HG03442 (cell line): ENCODE results near the gene SLC25A30.
"Not testable (repeated sequence)": the region's sequence is repeated elsewhere in the genome, so short reads cannot be mapped to it uniquely, and the experiment has no call there.

Source experiments
- ATAC-seq: cut with Tn5 transposase; IDR thresholded peaks from one replicate; pipeline ENCODE4 v1.9.1; 2021; ENCODE audit warnings: mild to moderate bottlenecking, moderate library complexity; ENCODE audit not compliant: unreplicated experiment

The SLC25A30 gene

DNA sequence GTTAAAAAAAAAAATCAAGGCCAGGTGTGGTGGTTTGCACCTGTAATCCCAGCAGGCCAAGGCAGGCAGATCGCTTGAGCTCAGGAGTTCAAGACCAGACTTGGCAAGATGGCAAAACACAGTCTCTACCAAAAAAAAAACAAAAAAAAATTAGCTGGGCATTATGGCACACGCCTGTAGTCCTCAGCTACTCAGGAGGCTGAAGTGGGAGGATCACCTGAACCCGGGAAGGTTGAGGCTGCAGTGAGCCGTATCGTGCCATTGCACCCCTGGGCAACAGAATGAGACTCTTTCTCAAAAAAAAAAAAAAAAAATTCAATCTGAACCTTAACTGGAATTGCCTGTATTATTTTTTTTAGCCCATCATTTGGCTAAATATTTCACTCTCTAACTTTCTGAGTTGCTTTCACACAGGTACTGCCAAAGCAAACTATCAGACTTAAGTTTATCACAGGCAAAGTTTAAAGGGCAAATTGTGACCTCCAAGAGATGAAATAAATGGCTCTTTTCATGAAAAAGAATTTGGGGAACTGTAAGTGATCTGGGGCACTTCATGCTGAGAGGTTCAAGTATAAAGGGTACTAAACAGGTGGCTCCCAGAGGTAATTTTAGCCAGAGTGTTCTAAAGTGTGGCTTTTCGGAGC lies 14.7 kb upstream of the SLC25A30 start:
- ATAC-seq, result no peak

DNA sequence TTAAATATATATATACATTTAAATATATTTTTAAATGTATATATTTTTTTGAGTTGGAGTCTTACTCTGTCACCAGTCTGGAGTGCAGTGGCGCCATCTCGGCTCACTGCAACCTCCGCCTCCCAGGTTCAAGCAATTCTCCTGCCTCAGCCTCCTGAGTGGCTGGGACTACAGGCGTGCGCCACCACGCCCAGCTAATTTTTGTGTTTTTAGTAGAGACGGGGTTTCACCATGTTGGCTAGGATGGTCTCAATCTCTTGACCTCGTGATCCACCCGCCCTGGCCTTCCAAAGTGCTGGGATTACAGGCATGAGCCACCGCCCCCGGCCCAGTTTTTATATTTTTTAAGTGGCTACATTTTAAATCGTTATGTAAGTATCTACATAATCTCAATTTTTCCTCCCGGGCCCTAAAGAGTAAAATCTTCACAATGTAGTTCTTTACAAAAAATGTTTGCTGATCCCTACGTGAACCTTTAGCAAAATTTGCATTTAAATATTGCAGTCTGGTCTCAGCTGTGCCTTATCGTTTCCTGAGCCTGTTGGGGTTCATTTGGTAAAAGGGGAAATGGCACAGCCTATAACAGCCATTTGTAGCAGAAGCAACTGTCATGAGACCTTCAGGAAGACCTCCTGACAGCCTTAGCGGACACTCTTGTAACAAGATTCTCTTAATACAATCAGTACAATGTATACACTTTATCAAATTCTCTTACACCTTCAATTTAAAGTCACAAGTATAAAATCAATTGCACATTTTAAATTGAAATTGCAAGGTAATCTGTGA lies 8.1 kb upstream of the SLC25A30 start:
- not testable (repeated sequence) for ATAC-seq

DNA sequence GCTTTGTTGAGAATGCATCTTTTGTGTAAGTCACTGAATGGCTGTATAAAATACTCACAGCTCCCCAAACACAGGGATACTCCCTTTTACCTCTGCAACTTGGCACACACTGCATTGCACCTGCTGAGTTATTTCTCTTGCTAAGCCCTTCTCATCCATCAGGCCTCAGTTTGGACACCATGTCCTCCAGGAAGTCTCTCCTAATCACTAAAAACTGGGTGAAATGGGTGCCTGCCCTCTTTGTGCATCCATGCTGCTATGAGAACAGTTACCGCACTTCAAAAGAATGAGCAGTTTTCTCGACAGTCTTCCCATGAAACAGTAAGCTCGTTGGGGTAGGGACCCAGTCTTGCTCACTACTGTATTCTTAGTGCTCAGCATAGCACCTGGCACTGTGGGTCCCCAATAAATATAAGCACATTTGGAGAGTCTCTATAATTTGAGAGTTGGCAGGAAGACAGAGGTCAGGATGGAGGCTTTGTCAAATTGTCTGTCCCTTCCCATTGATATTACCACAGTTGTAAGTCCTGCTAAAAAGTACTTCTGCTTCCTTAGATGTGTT lies 4.6 kb upstream of the SLC25A30 start:
- no peak for ATAC-seq

DNA sequence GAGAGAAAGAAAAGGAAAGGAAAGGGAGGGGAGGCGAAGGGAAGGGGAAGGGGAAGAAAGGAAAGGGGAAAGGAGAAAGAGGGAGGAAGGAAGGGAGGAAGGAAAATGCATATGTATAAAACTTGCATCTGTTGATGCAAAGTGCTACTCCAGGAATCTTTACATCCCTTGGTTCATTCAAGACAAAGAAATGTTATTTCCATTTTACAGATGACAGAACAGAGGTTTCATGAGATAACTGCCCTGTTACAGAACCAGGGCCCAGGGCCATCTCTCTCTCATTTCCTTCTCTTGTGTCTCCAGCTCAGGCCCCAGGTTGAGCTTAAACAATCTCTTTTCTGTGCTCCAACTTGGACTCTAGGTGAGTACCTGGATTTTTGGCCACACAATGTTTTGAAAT lies 1.8 kb upstream of the SLC25A30 start:
- no peak for ATAC-seq

DNA sequence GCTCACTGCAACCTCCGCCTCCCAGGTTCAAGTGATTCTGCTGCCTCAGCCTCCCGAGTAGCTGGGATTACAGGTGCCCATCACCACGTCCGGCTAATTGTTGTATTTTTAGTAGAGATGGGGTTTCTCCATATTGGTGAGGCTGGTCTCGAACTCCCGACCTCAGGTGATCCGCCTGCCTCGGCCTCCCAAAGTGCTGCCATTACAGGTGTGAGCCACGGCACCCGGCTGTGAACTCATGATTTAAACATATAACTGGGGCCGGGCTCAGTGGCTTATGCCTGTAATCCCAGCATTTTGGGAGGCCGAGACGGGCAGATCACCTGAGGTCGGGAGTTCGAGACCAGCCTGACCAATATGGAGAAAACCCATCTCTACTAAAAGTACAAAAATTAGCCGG lies 1.2 kb upstream of the SLC25A30 start:
- ATAC-seq, result not testable (repeated sequence)

DNA sequence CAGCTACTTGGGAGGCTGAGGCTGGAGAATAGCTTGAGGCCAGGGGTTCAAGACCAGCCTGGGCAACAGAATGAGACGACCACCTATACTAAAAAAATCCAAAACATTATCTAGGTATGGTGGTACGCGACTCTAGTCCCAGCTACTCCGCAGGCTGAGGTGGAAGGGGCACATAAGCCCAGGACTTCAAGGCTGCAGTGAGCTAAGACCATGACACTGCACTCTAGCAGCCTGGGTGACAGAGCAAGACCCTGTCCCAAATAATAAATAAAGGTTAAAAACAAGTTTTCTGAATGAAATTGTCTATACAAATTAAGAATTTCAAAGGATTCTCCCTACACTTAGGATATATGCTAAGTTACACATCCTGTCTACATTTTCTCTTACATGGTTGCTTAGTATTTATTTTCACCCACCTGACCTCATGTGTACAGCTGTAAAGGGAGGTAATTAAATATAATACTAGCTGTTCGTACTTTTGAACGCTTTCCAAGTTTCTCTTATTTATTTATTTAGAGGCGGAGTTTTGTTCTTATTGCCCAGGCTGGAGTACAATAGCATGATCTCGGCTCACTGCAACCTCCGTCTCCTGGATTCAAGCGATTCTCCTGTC lies 1.6 kb downstream of the SLC25A30 start:
- no peak for ATAC-seq

DNA sequence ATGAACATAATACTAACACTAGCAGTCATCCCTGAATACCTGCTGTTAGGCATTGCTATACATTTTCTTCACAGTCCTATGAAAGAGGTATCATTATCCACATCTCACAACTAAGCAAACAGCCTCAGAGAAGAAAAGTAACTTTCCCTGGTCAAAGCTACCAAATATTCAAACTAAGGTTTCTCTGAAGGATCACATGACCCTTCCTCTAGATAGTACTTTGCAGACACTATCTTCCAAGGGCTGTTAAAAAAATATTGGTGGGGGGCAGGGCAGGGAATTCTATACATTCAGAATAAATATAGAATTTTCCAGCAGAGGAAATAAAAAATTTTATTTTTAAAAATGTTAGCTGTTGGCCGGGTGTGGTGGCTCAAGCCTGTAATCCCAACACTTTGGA lies 3.1 kb downstream of the SLC25A30 start:
- no peak for ATAC-seq

DNA sequence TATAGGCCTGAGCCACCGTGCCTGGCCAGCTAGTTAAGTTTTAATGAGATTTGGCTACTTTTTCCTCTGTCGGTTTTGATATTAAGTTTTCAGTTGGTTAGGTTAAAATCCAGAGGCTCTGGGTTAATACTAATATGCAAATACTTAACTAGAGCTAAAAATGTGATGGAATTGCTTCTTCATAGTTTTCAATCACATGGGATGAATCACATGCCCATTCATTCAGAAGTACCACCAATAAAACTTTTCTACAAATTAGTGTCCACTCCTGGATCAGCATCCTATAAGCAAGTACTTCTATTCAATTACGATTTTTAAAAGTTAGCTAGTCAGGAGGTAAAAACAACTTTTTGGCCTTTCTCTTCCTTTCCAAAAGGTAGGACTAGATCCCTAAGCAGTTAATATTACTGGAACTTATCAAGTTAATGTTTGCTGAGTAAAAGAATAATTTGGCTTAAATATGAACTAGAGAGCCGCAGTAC lies 4.3 kb downstream of the SLC25A30 start:
- no peak for ATAC-seq

DNA sequence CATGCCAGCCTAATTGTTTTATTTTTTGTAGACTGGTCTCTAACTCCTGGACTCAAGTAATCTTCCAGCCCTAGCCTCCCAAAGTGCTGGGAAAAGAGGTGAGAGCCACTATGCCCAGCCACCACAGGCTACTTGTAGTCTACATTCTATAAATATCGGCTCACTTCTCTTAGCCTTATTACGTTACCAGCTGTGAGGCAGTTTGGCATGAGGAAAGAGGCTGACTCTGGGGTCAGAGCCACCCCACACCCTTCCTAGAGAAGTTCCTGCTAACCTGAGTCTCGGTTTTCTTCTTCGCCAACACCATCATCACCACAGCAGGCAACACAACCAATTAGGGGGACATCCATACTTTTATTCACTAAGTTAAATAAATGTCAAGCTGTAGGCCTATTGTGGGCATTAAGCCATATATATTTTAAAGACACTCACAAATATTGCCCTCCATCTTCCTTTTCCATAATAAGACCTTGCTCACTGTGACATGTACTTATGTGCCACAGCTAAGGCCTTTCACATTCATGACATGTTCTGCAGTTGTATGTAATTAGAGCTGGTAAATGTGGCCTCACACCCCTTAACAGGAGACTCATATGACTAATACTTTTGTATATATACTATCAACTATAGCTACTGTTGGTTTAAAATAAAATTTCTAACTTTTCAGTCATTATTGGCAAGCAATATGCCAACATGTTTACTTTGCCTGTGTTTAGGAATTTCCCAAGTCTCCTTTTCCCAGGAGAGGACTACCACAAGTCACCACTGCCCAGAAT lies 5.7 kb downstream of the SLC25A30 start:
- no peak for ATAC-seq

DNA sequence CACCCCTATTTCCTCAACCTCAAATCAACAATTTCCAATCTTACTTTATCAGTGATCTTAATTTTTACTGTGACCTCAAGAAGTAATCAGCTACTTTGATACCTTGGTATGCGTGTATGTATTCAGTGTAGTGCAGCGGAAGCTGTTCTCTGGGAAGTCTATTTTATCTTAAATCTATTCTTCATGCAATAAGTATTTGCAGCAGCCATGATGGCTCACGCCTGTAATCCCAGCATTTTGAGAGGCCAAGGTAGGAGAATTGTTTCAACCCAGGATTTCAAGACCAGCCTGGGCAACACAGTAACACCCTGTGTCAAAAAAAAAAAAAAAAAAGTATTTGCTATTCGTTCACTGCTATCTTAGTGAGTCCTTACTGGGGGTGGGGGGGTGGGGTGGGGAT lies 6.5 kb downstream of the SLC25A30 start:
- ATAC-seq, result no peak

DNA sequence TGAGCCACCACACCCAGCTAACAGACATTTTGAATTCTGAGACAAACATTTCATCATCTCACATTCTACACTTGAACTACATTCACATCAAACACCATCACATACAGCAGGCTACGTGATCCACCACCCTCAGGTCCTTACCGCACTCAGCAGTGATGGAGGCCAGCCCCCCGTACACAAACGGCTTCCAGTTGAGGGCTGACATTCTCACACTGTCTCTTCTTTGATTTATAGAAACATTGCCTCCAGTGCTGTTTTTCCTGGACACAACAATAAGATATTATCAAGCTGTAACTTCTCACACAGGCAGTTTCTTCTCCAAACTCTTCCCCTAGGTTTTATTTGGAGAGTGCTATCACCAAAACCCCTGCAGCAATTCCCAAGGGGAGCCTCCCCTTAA lies 7.0 kb downstream of the SLC25A30 start:
- ATAC-seq, result no peak

DNA sequence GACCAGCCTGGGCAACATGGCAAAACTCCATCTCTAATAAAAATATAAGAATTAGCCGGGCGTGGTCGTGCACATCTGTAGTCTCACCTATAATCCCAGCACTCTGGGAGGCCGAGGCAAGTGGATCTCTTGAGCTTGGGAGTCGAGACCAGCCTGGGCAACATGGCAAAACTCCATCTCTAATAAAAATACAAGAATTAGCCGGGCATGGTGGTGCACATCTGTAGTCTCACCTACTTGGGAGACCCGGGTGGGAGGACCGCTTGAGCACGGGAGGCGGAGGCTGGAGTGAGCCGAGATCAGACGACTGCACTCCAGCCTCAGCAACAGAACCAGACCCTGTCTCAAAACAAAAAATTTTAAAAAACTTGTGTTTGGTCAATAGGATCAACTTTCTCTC lies 7.7 kb downstream of the SLC25A30 start:
- ATAC-seq, result no peak

DNA sequence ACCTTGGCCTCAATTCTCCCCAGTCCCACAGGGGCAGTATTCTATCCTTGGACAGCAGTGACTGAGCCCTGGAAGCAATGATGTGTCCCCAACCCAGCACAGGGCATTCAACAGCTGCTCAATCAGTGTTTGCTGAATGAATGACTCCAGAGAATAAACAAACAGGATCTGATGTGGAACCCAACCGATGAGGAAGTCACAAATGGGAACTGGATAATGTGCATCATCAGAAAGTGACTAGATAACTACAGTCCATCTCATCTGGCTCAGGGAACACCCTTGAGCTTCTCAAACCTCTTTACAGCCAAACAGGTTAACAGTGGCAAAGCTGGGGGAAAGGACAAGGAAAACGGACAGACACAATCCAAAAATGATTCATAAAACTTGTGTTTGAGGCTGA lies 8.2 kb downstream of the SLC25A30 start:
- ATAC-seq, result no peak

DNA sequence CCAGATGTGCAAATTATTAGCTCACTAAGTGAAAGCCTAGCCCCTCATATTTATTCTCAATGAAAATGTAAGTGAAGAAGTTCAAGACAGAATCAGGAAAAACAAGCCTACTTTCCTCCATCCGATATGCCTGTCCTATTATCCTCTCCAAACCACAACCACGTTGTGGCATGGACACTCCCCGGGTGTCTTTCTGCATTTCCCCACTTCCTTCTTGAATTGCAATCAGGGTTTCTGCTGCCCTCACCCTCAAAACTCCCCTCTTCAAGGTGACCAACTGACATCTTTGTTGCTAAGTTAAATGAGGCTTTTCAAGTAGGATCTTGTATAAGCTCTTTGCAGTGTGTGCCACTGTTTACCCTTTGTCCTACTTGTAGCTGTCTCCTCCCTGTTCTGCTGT lies 11.8 kb downstream of the SLC25A30 start:
- no peak for ATAC-seq

DNA sequence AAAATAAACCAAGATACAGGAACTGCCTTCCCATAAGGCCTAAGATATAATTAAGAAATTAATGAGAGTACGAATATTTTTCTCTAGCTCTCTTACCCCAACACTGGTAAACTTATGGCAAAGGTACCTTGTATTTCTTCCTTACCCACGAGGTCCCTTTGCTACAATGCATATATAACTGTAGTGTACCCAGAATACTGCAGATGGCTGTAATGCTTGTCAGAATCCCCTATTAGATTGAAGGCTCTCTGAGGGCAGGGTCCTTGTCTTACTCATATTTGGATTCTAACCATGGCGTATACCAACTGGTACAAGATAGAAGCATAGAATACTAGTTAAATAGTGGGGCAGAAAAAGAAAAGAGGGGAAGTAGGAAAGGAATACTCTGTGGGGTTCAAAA lies 15.1 kb downstream of the SLC25A30 start:
- ATAC-seq, result no peak

DNA sequence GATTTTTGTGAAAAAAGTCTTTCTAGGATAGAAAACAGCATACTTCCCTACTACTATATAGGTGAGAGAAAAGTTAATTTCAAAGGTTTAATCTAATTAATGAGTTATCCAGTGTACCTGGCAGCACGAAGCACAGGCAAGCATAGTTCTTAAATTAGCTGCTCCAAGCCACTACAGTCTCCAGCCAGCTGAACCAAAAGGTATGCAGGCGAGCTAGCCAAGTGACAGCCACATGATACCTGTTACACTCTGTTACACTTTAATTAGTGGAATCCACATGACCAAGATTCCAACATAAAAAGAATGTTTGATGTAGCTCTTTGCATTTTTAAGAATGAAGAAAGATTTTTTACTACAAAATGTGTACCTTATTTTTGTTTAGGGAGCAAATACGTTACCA lies 15.5 kb downstream of the SLC25A30 start:
- no peak for ATAC-seq

DNA sequence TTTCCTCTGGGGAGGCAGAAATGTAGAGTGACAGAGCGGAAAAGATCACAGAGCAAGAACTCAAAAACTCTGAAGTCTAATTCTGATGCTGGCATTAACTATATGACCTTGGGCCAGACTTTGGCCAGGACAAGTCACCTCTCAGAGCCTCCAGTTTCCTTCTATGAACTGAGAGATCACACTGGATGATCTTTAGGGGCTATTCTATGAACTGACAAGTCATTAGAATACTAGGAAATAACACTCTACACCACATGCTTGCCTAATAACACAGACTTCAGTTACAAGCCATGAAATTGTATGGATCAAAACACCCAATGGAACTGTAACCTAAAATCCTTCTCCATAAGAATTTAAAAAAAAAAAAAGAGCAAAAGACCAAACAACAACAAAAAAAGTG lies 16.9 kb downstream of the SLC25A30 start:
- no peak for ATAC-seq

DNA sequence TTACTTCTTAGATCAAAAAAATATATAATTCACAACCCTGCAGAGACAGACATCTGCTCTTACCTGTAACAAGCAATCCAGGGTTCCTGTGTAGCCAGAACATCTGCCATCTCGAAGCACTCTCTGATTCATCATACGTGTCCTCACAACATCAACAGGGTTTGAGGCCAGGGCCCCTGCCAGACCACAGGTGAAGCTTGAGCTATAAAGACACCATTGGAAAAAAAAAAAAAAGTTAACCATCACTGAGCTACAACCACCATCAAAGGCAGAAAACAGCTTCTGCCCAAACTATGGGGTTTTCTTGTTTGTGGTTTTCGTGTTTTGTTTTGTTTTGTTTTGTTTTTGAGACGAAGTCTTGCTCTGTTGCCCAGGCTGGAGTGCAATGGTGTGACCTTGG lies 19.3 kb downstream of the SLC25A30 start:
- ATAC-seq, result no peak

DNA sequence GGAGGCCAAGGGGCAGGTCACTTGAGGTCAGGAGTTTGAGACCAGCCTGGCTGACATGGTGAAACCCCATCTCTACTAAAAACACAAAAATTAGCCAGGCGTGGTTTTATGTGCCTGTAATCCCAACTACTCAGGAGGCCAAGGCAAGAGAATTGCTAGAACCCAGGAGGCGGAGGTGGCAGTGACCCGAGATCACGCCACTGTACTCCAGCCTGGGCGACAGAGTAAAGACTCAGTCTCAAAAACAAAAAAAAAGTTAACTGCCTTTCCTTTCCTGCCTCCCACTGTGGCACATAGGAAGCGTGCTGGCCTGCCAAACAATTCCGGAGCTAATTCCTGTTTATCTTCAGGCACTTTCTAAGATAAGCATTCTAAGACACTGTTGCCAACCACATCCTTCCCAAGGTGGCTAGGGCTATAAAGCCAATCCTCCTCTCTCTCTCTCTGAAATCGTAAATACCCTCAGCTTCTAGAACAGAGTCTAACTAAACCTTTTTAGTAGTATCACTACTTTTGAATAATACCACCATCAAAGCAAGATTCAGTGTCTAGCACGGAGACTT lies 21.6 kb downstream of the SLC25A30 start:
- no peak for ATAC-seq

DNA sequence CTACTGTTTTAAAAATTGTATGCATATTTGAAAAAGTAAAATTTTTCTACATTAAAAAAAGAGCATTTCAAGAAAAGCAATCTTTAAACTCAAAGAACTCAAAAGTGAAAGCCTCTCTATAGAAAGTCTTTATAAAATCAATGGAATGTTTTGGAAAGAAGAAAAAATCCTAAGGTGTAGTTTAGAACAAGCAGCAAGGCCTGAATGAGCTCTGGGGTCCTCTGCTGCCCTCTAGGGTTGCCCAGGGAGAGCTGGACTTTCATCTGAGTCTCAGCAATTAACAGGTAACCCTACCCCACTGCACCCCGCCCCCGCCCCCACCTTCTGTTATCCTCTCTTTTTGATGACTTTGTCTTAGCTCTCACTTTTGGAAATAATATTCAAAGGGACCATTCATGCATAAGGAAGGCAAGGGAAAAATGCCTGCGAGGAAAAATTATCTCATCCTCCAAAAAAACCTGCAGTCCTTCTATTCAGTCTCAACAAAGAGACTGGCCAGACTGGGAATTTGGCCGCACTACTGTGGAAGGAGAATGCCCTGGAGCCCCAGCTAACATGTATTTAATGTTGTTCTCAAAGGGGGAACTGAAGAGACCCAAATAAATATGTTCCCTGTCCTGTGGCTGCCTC lies 24.1 kb downstream of the SLC25A30 start:
- no peak for ATAC-seq
